HG03139 (cell line): ENCODE results near the gene RALGPS1.

Source experiments
- ATAC-seq: cut with Tn5 transposase; IDR thresholded peaks from one replicate; pipeline ENCODE4 v1.9.1; 2021; ENCODE audit not compliant: unreplicated experiment

RALGPS1 gene

GRCh38 chr9:127182901-127183746, 268.5 kb downstream of the RALGPS1 start:
- ATAC-seq: no peak

- ATAC-seq: no peak
Observed at GRCh38 chr9:127183814-127184582, 269.4 kb downstream of the RALGPS1 start.

- ATAC-seq: no peak
Observed at GRCh38 chr9:127184641-127185040, 270.1 kb downstream of the RALGPS1 start.

- ATAC-seq: no peak
Observed at GRCh38 chr9:127185181-127185580, 270.6 kb downstream of the RALGPS1 start.

GRCh38 chr9:127185931-127186781, 271.6 kb downstream of the RALGPS1 start:
- ATAC-seq: no peak

- no peak for ATAC-seq
Observed at GRCh38 chr9:127186806-127187205, 272.2 kb downstream of the RALGPS1 start.

- ATAC-seq: no peak
Observed at GRCh38 chr9:127187231-127187956, 272.8 kb downstream of the RALGPS1 start.

GRCh38 chr9:127188396-127188795, 273.8 kb downstream of the RALGPS1 start:
- ATAC-seq: no peak

- ATAC-seq: no peak
Observed at GRCh38 chr9:127189628-127190027, 275.0 kb downstream of the RALGPS1 start.

- no peak for ATAC-seq
Observed at GRCh38 chr9:127192744-127193143, 278.2 kb downstream of the RALGPS1 start.

GRCh38 chr9:127193483-127193882, 278.9 kb downstream of the RALGPS1 start:
- no peak for ATAC-seq

- no peak for ATAC-seq
Observed at GRCh38 chr9:127194881-127195713, 280.5 kb downstream of the RALGPS1 start.

- ATAC-seq: no peak
Observed at GRCh38 chr9:127195976-127196825, 281.6 kb downstream of the RALGPS1 start.

GRCh38 chr9:127196826-127197145, 282.2 kb downstream of the RALGPS1 start:
- no peak for ATAC-seq

- no peak for ATAC-seq
Observed at GRCh38 chr9:127197186-127197860, 282.7 kb downstream of the RALGPS1 start.

- no peak for ATAC-seq
Observed at GRCh38 chr9:127197861-127198430, 283.4 kb downstream of the RALGPS1 start.

GRCh38 chr9:127198587-127198986, 284.0 kb downstream of the RALGPS1 start:
- ATAC-seq: no peak
